HL-60 (cell line): Measurements from ENCODE around the gene ATP6V0D1.

ENCODE experiments used
- DNase-seq, 2 experiments: peaks; one replicate each; pipeline ENCODE4 v3.0.0-alpha.2; 2010 to 2020; ENCODE audit warnings: low read depth in 1 of 2, low spot score in 1 of 2
- H3K27ac ChIP-seq: fragments of 250-450 bp; sonication (Bioruptor Pico); replicated peaks from 2 replicates; pipeline ENCODE4 v1.5.1; 2020; ENCODE audit warnings: mild to moderate bottlenecking, moderate library complexity
- H3K27me3 ChIP-seq: fragments of 250-450 bp; sonication (Bioruptor Pico); 2 replicates; pipeline ENCODE4 v1.5.1; 2021; ENCODE audit warnings: mild to moderate bottlenecking, moderate library complexity; ENCODE audit not compliant: insufficient read depth, poor library complexity, severe bottlenecking
- H3K4me3 ChIP-seq: replicated peaks from 2 replicates; pipeline ENCODE4 v1.5.1; 2011; ENCODE audit warnings: mild to moderate bottlenecking, control low read depth, low read length; ENCODE audit not compliant: insufficient read depth
- CTCF ChIP-seq: IDR thresholded peaks from one replicate; pipeline ENCODE4 v1.5.1; 2011; ENCODE audit warnings: low read length, control low read depth, inconsistent platforms; ENCODE audit not compliant: insufficient read depth
- GABPA ChIP-seq: IDR thresholded peaks from 2 replicates; pipeline ENCODE4 v1.6.1; 2012; ENCODE audit warnings: low read depth
- POLR2AphosphoS5 ChIP-seq: IDR thresholded peaks from 2 replicates; pipeline ENCODE4 v1.6.1; 2012; ENCODE audit warnings: low read depth
- SPI1 ChIP-seq: IDR thresholded peaks from 2 replicates; pipeline ENCODE4 v1.6.1; 2012; ENCODE audit warnings: low read depth, mild to moderate bottlenecking, borderline replicate concordance
- TF ChIP-seq, protein P1 (sequence below): IDR thresholded peaks from 2 replicates; pipeline ENCODE4 v1.6.1; 2012; ENCODE audit warnings: low read depth; ENCODE audit not compliant: insufficient replicate concordance

The ATP6V0D1 gene

GRCh38 chr16:67399218-67399733 lies 81.7 kb downstream of the ATP6V0D1 start:
- peaks cover under 1% of the 10 kb centered on the region for H3K27me3 ChIP-seq
- H3K27ac ChIP-seq: no peak overlapping the region
- peak in 1 of 2 experiments; percentile 36 for DNase-seq
- TF ChIP-seq GABPA (no peak), CTCF (peak; percentile 53), SPI1 (no peak), POLR2AphosphoS5 (no peak)
- TF ChIP-seq, protein P1, sequence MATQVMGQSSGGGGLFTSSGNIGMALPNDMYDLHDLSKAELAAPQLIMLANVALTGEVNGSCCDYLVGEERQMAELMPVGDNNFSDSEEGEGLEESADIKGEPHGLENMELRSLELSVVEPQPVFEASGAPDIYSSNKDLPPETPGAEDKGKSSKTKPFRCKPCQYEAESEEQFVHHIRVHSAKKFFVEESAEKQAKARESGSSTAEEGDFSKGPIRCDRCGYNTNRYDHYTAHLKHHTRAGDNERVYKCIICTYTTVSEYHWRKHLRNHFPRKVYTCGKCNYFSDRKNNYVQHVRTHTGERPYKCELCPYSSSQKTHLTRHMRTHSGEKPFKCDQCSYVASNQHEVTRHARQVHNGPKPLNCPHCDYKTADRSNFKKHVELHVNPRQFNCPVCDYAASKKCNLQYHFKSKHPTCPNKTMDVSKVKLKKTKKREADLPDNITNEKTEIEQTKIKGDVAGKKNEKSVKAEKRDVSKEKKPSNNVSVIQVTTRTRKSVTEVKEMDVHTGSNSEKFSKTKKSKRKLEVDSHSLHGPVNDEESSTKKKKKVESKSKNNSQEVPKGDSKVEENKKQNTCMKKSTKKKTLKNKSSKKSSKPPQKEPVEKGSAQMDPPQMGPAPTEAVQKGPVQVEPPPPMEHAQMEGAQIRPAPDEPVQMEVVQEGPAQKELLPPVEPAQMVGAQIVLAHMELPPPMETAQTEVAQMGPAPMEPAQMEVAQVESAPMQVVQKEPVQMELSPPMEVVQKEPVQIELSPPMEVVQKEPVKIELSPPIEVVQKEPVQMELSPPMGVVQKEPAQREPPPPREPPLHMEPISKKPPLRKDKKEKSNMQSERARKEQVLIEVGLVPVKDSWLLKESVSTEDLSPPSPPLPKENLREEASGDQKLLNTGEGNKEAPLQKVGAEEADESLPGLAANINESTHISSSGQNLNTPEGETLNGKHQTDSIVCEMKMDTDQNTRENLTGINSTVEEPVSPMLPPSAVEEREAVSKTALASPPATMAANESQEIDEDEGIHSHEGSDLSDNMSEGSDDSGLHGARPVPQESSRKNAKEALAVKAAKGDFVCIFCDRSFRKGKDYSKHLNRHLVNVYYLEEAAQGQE: no peak
- H3K4me3 ChIP-seq: no peak overlapping the region

- Histone ChIP-seq H3K4me3 (no peak overlapping the region), H3K27ac (no peak overlapping the region), H3K27me3 (peaks cover 6% of the 10 kb centered on the region)
- TF ChIP-seq CTCF: no peak
- TF ChIP-seq, protein P1: no peak
- no peak for TF ChIP-seq GABPA
- TF ChIP-seq SPI1: no peak
- TF ChIP-seq POLR2AphosphoS5: no peak
- no peak for DNase-seq
Observed at GRCh38 chr16:67398546-67399217, 82.3 kb downstream of the ATP6V0D1 start.

DNA sequence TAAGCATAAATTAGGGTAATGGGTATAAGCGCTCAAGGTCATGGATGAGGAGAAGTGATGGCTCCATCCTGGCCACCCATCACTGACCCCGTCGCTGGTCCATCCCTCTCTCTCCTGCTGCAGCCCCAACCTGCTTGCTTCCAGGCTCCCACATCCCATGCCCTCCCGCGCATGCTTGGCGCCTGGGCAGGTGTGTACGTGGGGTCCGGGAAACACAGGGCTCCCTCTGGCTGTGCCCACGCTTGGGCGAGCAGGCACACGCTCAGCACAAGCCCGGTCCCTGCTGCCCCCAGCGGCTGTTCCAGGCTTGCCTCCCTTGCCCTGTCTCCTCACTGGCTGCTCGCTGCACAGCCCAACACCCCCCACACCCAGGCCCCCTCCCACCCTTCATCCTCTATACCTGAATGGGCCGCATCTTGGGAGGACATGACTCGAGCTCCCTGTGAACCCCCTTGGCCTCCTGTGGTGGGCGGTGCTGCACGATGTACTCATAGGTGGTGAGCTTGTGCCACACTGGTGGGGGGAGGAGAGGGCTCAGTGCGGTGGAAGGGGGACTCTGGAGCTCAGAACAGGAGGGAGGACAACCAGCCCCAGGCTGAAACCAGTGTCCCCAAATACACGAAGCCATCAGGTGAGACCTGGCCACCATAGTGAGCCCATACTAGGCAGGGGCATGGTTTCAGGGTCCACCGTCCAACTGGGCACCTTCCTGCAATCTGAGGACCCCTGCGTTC lies 83.0 kb downstream of the ATP6V0D1 start:
- no peak overlapping the region for H3K4me3 ChIP-seq
- H3K27ac ChIP-seq: no peak overlapping the region
- DNase-seq: no peak
- peaks cover 14% of the 10 kb centered on the region for H3K27me3 ChIP-seq
- no peak for TF ChIP-seq CTCF
- no peak for TF ChIP-seq POLR2AphosphoS5
- TF ChIP-seq SPI1: no peak
- TF ChIP-seq, protein P1: no peak
- no peak for TF ChIP-seq GABPA
